Epithelial cell of esophagus (primary cell): ENCODE measurements around the gene ST8SIA1.

ENCODE experiments used
- DNase-seq: peaks from one replicate; pipeline ENCODE4 v3.0.0; 2010; ENCODE audit warnings: low read depth
- H3K4me3 ChIP-seq: 2 replicates; pipeline ENCODE4 v1.5.1; 2011; ENCODE audit warnings: mild to moderate bottlenecking, low read length, control low read depth
- CTCF ChIP-seq: IDR thresholded peaks from 2 replicates; pipeline ENCODE4 v1.5.1; 2011; ENCODE audit warnings: low read depth, mild to moderate bottlenecking, low read length, control low read depth, inconsistent platforms; ENCODE audit not compliant: insufficient read depth; ENCODE audit errors: missing control alignments

The ST8SIA1 gene

GRCh38 chr12:22250762-22251161 is 83.7 kb downstream of the ST8SIA1 start:
- no peak overlapping the region for H3K4me3 ChIP-seq
- TF ChIP-seq CTCF, result no peak
- DNase-seq, result no peak

- no peak for TF ChIP-seq CTCF
- H3K4me3 ChIP-seq, result no peak overlapping the region
Observed at GRCh38 chr12:22248571-22249115, 85.9 kb downstream of the ST8SIA1 start.

GRCh38 chr12:22248121-22248520 is 86.4 kb downstream of the ST8SIA1 start:
- no peak for DNase-seq
- H3K4me3 ChIP-seq, result no peak overlapping the region
- TF ChIP-seq CTCF, result no peak

More at GRCh38 chr12:22248571-22249115, 85.9 kb downstream of the ST8SIA1 start:
- DNase-seq, result no peak

- TF ChIP-seq CTCF, result no peak
- no peak overlapping the region for H3K4me3 ChIP-seq
- DNase-seq, result no peak
Observed at GRCh38 chr12:22246217-22246846, 88.2 kb downstream of the ST8SIA1 start.

GRCh38 chr12:22242726-22243125 is 91.8 kb downstream of the ST8SIA1 start:
- no peak overlapping the region for H3K4me3 ChIP-seq
- no peak for DNase-seq

GRCh38 chr12:22238211-22238610 is 96.3 kb downstream of the ST8SIA1 start:
- H3K4me3 ChIP-seq, result no peak overlapping the region
- TF ChIP-seq CTCF, result no peak
- DNase-seq, result no peak

More at GRCh38 chr12:22242726-22243125, 91.8 kb downstream of the ST8SIA1 start:
- TF ChIP-seq CTCF, result no peak

- TF ChIP-seq CTCF, result no peak
- peak; percentile 51 for DNase-seq
Observed at GRCh38 chr12:22234561-22234960, 99.9 kb downstream of the ST8SIA1 start.

More at GRCh38 chr12:22234561-22234960, 99.9 kb downstream of the ST8SIA1 start:
- H3K4me3 ChIP-seq, result no peak overlapping the region
